Astrocyte (in vitro differentiated cells and primary cell): ENCODE data around the gene MTARC2.

ENCODE experiments used
- CTCF ChIP-seq: IDR thresholded peaks from 2 replicates; pipeline ENCODE4 v1.5.1; 2011; ENCODE audit warnings: low read depth, mild to moderate bottlenecking, inconsistent platforms, low read length, moderate library complexity; ENCODE audit not compliant: insufficient read depth
- EZH2 ChIP-seq: IDR thresholded peaks from 2 replicates; pipeline ENCODE4 v1.6.1; 2012; ENCODE audit warnings: mild to moderate bottlenecking, low read length, inconsistent platforms; ENCODE audit not compliant: insufficient read depth

DNA sequence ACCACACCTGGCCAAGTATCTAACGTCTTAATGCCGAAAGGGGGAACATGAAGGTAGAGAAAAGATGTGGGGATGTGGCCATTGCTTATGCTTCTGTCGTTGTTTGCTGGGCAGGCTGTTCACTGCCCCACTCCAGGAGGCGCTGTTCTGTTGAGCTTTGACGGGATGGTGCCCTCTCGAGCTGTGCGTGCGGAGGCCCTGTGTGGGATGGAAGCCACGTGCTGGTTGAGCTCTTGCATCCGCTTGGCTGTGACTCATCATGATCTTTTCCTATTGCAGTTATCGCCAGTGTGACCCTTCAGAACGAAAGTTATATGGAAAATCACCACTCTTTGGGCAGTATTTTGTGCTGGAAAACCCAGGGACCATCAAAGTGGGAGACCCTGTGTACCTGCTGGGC is 64.9 kb downstream of the MTARC2 start:
- TF ChIP-seq CTCF (no peak), EZH2 (no peak)
